K562 (cell line): ENCODE data around the gene RFLNA. TPM values are rescaled to one million over a fixed set of nuclear protein-coding genes. Genes with fewer than 3 reads are reported as not detected.
A peak's percentile ranks its signal among the peaks of the same experiment; 100 is the strongest.

Experiments used
- ARHGAP35 ChIP-seq: fragments of 450-650 bp; IDR thresholded peaks from 2 replicates; pipeline ENCODE4 v1.6.1; 2018; ENCODE audit not compliant: partially characterized antibody
- ASH1L ChIP-seq: fragments of 450-650 bp; IDR thresholded peaks from 2 replicates; pipeline ENCODE4 v1.6.1; 2018; ENCODE audit warnings: borderline replicate concordance, mild to moderate bottlenecking, low read depth; ENCODE audit not compliant: partially characterized antibody
- FOXK2 ChIP-seq, 2 experiments: fragments of 450-650 bp; IDR thresholded peaks in 1 of 2; conservative IDR thresholded peaks in 1 of 2; 2 replicates each; pipeline ENCODE4 v1.6.1; 2016; ENCODE audit warnings: low read depth in 2 of 2, mild to moderate bottlenecking in 1 of 2
- KDM2B ChIP-seq: fragments of 250-450 bp; sonication (Bioruptor Pico); IDR thresholded peaks from 2 replicates; pipeline ENCODE4 v1.8.0; 2021; ENCODE audit warnings: mild to moderate bottlenecking, moderate library complexity
- LARP7 ChIP-seq: fragments of 450-650 bp; IDR thresholded peaks from 2 replicates; pipeline ENCODE4 v1.6.1; 2016
- MIER1 ChIP-seq: fragments of 450-650 bp; IDR thresholded peaks from 2 replicates; pipeline ENCODE4 v1.6.1; 2016; ENCODE audit warnings: antibody characterized with exemption, mild to moderate bottlenecking, low read depth
- POLR2G ChIP-seq: fragments of 200-400 bp; formaldehyde crosslinking; IDR thresholded peaks from 2 replicates; pipeline ENCODE4 v1.6.1; 2017; ENCODE audit warnings: low read depth, mild to moderate bottlenecking, antibody characterized with exemption, low read length, moderate library complexity
- TRIM24 ChIP-seq, 2 experiments: fragments of 450-650 bp; IDR thresholded peaks; 2 replicates each; pipeline ENCODE4 v1.6.1; 2016
- ZSCAN32 ChIP-seq: fragments of 450-650 bp; formaldehyde crosslinking; IDR thresholded peaks from 2 replicates; pipeline ENCODE4 v1.4.0; 2020; ENCODE audit warnings: mild to moderate bottlenecking, moderate library complexity
- polyA plus RNA-seq, 8 experiments: library from polyadenylated mRNA; depleted of rRNA in 4 of 8; stranded (reverse) in 5 of 8; unstranded in 3 of 8; fragments of >200 nt; fragmentation: Nextera tagmentation in 2 of 8; fragmentation: Illumina TruSeq in 1 of 8; extraction: Ambion mirVana in 2 of 8; extraction: Trizol in 1 of 8; gene quantifications; 2 replicates each; pipeline versions ENCODE4 v1.2.1 to v1.2.3, GENCODE V29; 2011 to 2014; ENCODE audit warnings: inconsistent platforms in 1 of 8, missing spikeins in 1 of 8
- total RNA-seq, 7 experiments: library from RNA; depleted of rRNA in 6 of 7; stranded (reverse); fragments of >200 nt in 6 of 7; fragmentation: Illumina TruSeq in 2 of 7; extraction: Trizol in 2 of 7; gene quantifications; 2 replicates each; pipeline versions ENCODE4 v1.2.1 to v1.2.3, GENCODE V29; 2011 to 2021; ENCODE audit warnings: low replicate concordance in 1 of 7
- TF ChIP-seq, protein P1 (sequence below), 2 experiments: fragments of 450-650 bp; formaldehyde crosslinking in 1 of 2; IDR thresholded peaks; 2 replicates each; pipeline versions ENCODE4 v1.4.0 to v1.6.1; 2014 to 2020; ENCODE audit warnings: mild to moderate bottlenecking in 2 of 2, borderline replicate concordance in 1 of 2, low read depth in 1 of 2
- TF ChIP-seq, protein P2 (sequence below): fragments of 200-800 bp; sonication (Bioruptor generic); IDR thresholded peaks from 2 replicates; pipeline ENCODE4 v1.6.1; 2017; ENCODE audit warnings: missing genetic modification characterization, missing compliant biosample characterization
- TF ChIP-seq, protein P3 (sequence below): fragments of 450-650 bp; IDR thresholded peaks from 2 replicates; pipeline ENCODE4 v1.6.1; 2017; ENCODE audit warnings: mild to moderate bottlenecking, moderate library complexity

RFLNA gene
- total and polyA plus RNA-seq, 9 of the 15 experiments (the other 6 are each of a cell fraction or from before 2014, with no cell fraction given) = not detected

DNA sequence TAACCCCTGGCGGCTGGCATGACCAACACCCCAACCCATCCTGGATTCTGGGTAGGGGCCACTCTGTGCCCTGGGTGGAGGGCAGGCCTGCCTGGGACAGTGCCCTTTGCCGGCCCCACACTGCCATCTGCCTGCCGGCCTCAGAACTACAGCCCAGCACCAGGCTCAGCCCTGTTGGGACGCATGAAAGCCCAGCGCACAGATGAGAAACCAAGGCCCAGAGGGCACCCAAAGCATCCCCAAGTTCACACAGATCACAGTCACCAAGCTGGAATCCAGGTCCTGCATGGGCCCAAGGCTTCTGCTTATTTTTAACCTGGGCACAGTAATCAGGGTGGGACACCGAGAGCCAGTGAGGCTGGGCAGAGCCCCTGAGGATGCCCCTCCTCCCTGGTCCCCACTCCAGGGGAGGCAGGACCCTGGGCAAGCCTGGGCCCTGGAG, 26.2 kb downstream of the RFLNA start (continued):
- TF ChIP-seq, protein P1, sequence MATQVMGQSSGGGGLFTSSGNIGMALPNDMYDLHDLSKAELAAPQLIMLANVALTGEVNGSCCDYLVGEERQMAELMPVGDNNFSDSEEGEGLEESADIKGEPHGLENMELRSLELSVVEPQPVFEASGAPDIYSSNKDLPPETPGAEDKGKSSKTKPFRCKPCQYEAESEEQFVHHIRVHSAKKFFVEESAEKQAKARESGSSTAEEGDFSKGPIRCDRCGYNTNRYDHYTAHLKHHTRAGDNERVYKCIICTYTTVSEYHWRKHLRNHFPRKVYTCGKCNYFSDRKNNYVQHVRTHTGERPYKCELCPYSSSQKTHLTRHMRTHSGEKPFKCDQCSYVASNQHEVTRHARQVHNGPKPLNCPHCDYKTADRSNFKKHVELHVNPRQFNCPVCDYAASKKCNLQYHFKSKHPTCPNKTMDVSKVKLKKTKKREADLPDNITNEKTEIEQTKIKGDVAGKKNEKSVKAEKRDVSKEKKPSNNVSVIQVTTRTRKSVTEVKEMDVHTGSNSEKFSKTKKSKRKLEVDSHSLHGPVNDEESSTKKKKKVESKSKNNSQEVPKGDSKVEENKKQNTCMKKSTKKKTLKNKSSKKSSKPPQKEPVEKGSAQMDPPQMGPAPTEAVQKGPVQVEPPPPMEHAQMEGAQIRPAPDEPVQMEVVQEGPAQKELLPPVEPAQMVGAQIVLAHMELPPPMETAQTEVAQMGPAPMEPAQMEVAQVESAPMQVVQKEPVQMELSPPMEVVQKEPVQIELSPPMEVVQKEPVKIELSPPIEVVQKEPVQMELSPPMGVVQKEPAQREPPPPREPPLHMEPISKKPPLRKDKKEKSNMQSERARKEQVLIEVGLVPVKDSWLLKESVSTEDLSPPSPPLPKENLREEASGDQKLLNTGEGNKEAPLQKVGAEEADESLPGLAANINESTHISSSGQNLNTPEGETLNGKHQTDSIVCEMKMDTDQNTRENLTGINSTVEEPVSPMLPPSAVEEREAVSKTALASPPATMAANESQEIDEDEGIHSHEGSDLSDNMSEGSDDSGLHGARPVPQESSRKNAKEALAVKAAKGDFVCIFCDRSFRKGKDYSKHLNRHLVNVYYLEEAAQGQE (IDR thresholded peaks at IDR 0.05; ENCODE audit: borderline replicate concordance) = peak; percentile 91
- TF ChIP-seq, protein P1 (CRISPR knock-in tag; IDR thresholded peaks at IDR 0.05; ENCODE audit: low read depth) = no peak
- TF ChIP-seq ZSCAN32 (CRISPR knock-in tag) (no peak), POLR2G (peak; percentile 49), ARHGAP35 (no peak), TRIM24 (IDR thresholded peaks at IDR 0.05) (no peak), MIER1 (no peak), ASH1L (no peak), FOXK2 (conservative IDR thresholded peaks at IDR 0.05 in 1 of 2, IDR thresholded peaks at IDR 0.05 in 1 of 2; ENCODE audit: low read depth in 2 of 2) (no peak), KDM2B (CRISPR knock-in tag) (no peak), LARP7 (no peak)
- TF ChIP-seq, protein P2, sequence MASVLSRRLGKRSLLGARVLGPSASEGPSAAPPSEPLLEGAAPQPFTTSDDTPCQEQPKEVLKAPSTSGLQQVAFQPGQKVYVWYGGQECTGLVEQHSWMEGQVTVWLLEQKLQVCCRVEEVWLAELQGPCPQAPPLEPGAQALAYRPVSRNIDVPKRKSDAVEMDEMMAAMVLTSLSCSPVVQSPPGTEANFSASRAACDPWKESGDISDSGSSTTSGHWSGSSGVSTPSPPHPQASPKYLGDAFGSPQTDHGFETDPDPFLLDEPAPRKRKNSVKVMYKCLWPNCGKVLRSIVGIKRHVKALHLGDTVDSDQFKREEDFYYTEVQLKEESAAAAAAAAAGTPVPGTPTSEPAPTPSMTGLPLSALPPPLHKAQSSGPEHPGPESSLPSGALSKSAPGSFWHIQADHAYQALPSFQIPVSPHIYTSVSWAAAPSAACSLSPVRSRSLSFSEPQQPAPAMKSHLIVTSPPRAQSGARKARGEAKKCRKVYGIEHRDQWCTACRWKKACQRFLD = no peak
- TF ChIP-seq, protein P3, sequence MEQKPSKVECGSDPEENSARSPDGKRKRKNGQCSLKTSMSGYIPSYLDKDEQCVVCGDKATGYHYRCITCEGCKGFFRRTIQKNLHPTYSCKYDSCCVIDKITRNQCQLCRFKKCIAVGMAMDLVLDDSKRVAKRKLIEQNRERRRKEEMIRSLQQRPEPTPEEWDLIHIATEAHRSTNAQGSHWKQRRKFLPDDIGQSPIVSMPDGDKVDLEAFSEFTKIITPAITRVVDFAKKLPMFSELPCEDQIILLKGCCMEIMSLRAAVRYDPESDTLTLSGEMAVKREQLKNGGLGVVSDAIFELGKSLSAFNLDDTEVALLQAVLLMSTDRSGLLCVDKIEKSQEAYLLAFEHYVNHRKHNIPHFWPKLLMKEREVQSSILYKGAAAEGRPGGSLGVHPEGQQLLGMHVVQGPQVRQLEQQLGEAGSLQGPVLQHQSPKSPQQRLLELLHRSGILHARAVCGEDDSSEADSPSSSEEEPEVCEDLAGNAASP = no peak
